GM12891 (cell line): ENCODE results near the gene CYB5R3.
A peak's percentile ranks its signal among the peaks of the same experiment; 100 is the strongest.

ENCODE experiments used
- DNase-seq: peaks from one replicate; pipeline ENCODE4 v3.0.0; 2011; ENCODE audit warnings: low spot score; ENCODE audit not compliant: insufficient read length
- FAIRE-seq: peaks from 2 replicates; lab custom pipeline; 2011; peaks lifted over from hg19 to GRCh38; lab: Jason Lieb, UNC
- PAX5 ChIP-seq: IDR thresholded peaks from 2 replicates; pipeline ENCODE4 v1.6.1; 2011; ENCODE audit warnings: low read length, moderate library complexity, mild to moderate bottlenecking; ENCODE audit not compliant: insufficient read depth, severe bottlenecking
- POLR2A ChIP-seq: IDR thresholded peaks from 2 replicates; pipeline ENCODE4 v1.6.1; 2011; ENCODE audit warnings: low read depth, low read length, control low read depth
- POLR2AphosphoS5 ChIP-seq: IDR thresholded peaks from 2 replicates; pipeline ENCODE4 v1.6.1; 2011; ENCODE audit warnings: low read depth, low read length, control low read depth
- POU2F2 ChIP-seq: IDR thresholded peaks from 2 replicates; pipeline ENCODE4 v1.6.1; 2011; ENCODE audit warnings: low read depth, mild to moderate bottlenecking, control low read depth, low read length, moderate library complexity
- SPI1 ChIP-seq: IDR thresholded peaks from 2 replicates; pipeline ENCODE4 v1.6.1; 2011; ENCODE audit warnings: low read depth, low read length, control low read depth
- TAF1 ChIP-seq: IDR thresholded peaks from 2 replicates; pipeline ENCODE4 v1.6.1; 2011; ENCODE audit warnings: low read depth, low read length, control low read depth

CYB5R3 gene

DNA sequence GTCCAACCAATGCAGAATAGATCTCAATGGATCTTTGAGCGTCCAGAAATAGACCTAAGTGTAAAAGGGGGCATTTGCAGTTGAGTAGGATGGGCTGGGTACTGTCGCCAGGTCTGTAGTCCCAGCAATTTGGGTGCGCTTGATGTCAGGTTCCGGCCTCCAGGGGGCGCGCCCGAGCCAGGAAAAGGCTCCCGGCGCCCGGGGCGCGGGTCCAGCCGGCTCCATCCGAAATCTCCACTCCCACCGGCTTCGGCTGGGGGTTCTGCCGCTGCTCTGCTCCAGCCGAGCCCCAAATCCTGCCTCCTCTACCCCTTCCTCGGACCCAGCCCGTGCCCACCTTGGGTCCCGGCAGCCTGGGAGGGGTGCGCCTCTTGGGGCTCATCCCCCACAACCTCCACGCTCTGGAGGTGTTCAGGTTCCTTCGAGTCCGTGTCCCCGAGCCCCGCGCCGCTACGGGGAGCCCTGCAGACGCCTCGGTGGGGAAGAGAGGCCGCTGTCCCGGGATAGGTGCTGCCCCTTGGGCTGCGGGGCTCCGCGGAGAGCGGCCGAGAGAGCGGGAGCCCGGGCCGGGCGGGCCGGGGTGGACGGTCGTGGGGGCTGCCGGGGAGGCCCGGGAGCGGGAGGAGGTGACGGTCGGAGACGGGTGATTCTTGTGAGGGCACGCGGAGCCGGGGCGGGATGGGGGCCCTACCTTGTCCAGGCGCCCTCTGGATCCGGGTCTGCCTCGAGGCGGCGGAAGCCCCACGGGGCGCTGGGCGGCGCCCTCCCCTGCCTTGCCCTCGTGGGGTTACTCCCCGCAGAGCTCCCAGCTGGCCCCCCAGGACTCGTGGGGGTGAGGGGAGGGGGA lies 13.0 kb upstream of the CYB5R3 start:
- DNase-seq (peak; percentile 70), FAIRE-seq (peak; percentile 75)
- TF ChIP-seq POLR2AphosphoS5 = 0 out of 2 replicates have a peak, but pooled peaks have one; percentile 35
- peak; percentile 33; the same call in 1 of the 2 replicates for TF ChIP-seq POLR2A
- no peak for TF ChIP-seq SPI1
- TF ChIP-seq TAF1 = no peak
- TF ChIP-seq POU2F2 = peak; percentile 11; the same call in 1 of the 2 replicates

DNA sequence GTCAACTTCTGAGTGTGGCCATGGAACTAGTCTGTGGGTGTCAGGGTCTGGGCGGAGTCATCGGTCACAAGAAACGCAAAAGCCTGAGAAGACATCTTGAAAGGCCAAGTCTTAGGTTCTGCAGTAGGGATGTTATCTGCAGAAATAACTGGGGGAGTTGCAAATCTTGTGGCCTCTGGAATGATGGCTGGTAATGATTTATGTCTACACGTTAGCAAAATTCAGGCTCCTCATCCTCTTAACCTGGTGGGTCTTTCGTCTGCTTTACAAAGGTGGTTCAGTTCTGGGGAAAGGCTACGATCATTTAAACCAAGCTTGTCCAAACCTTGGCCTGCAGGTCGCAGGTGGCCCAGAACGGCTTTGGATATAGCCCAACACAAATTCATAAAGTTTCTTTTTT lies 7.4 kb upstream of the CYB5R3 start:
- FAIRE-seq = no peak
- DNase-seq = no peak
- no peak for TF ChIP-seq TAF1
- TF ChIP-seq POLR2A = no peak
- TF ChIP-seq POLR2AphosphoS5 = no peak
- no peak for TF ChIP-seq POU2F2
- no peak for TF ChIP-seq PAX5

DNA sequence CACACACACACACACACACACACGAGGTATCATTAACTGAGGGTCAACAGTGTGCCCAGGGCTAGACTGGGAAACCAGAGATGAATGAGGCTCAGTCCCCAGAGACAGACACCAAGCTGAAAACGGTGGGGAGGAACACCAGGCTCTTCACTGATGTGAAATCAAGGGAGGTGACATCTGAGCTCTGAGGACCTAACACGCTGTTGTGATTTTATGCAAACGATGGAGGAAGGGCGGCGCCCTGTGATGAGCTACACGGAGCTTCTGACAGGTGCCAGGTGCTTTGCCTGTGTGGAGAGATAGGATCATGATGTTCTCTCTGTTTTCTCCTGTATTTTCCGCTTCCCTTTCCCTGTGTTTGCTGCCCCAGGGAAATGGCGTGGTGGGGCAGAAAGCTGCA lies 6.5 kb upstream of the CYB5R3 start:
- peak; percentile 99 for TF ChIP-seq POU2F2
- no peak for TF ChIP-seq SPI1
- no peak for TF ChIP-seq POLR2AphosphoS5
- TF ChIP-seq PAX5 = no peak
- no peak for TF ChIP-seq POLR2A
- TF ChIP-seq TAF1 = no peak
- no peak for DNase-seq
- FAIRE-seq = peak; percentile 96

DNA sequence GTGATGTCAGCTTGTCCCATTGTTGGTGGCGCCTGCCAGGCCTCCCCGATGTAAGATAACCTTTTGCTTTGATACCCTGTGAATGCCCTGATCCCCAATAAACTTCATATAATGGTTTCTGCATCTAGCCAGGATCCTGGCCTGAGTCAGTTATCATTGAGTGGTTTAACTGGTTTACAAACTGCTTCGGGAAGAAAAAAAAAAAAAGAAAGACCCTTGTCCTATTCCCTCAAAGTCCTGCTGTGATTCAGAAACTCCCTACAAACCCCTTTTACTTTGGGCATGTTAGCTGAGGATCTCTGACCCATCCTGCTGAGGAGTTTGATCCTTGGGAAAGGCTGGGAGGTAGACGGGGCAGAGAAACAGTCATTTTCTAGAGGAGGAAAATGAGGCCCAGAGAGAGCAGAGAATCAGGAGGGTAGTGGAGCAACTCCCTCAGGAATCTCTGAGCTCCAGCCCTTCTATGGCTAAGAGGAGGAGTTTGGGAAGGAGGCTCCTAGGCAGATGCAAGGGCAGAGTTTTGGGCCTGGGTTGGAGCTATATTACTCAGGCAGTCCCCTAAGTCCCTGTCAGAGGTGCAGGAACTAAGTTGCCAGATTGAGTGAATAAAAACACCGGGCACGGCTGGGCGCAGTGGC lies 5.4 kb upstream of the CYB5R3 start:
- no peak for FAIRE-seq
- no peak for DNase-seq
- no peak for TF ChIP-seq POLR2A

DNA sequence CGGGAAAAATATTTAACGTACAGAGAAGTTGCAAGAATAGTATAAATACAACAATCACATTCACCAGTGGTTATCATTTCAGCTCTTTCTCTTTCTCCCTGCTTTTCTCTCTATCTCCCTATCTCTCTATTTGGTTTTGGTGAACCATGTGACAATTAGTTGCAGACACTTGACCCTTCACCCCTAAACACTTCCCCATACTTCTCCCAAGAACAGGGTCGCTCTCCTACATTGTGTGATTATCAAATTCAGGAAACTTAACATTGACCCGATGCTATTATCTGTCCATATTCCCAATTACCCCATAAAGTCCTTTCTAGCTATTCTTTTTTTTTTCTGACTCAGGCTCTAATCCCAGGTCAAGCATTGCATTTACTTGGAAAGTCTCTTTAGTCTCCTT lies 4.8 kb upstream of the CYB5R3 start:
- TF ChIP-seq POU2F2 = no peak
- TF ChIP-seq POLR2A = no peak
- no peak for DNase-seq
- no peak for FAIRE-seq

DNA sequence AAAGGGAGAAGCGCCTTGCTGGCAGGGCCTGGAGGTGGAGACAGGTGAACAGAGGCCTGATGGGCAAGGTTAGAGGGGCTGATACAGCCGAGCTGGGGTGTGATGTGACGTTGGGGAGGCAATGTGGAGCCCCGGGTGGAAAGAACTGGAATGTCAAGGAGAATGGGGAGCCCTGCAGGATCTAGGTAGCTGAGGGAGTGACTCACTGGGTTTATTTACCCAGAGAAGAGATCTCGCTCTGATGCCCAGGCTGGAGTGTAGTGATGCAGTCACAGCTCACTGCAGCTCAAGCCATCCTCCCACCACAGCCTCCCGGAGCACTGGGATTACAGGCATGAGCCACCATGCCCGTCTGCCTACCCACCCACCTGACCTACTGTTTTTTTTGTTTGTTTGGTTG lies 1.9 kb upstream of the CYB5R3 start:
- no peak for TF ChIP-seq POU2F2
- no peak for TF ChIP-seq SPI1
- TF ChIP-seq TAF1 = no peak
- no peak for TF ChIP-seq PAX5
- no peak for FAIRE-seq
- DNase-seq = no peak

DNA sequence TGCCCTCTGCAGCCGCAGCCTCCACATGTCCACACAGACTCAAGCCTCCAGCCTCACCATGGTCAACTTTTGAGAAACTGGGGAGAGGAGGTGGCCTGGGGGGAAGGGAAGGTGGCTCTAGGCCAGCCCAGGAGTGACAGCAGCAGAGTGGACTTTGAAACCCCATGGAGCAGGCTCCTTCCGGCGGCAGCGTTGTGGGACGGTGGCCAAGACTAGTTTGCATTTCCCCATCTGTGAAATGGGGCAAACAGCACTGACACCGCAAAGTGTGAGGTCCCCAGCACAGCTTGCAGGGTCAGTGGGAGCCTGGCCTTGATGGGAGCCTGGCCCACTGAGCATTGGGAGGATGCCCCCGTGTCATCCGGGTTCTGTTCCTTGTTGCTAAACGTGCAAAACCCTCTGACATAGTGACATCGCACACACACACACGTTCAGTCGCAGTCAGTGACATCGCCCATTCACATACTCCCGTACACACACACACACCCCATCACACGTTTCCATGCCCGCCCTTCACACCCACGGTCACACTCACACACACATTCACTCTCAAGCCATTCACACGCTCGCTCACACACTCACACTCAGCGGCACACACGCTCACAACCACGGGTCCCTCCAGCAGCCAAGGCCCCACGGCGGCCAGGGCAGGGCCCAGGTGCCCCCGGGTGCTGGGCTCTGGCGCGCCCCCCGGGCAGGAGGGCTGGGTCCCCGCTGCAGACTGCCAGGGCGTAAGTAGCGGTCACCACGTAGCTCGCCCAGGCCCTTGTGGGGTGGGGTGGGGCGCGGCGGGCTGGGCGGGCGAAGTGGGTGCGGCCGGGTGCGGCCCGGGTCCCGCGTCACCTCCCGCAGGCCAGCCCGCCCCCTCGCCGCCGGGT lies 585 bp downstream of the CYB5R3 start:
- peak; percentile 92 for FAIRE-seq
- DNase-seq = no peak
- TF ChIP-seq PAX5 (no peak), SPI1 (no peak), POU2F2 (no peak), POLR2A (0 out of 2 replicates have a peak, but pooled peaks have one; percentile 28), POLR2AphosphoS5 (no peak; the same call in 1 of the 2 replicates), TAF1 (no peak)

DNA sequence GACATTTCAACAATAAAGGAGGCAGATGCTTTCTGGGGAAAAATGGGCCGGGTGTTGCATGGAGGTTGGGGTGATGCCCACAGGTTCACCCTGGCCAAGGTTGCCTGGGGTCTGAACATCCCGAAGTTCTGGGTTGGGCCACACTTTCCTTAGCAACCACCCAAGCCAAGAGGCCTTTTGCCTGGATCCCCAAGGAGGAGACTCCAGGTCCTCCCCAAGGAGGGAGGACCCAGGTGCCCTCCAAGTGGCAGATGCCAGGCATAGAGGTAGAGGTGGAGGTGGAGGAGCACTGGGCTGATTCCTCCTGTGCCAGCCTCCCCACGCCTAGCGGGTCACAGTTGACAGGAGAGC lies 1.2 kb downstream of the CYB5R3 start:
- DNase-seq (no peak), FAIRE-seq (no peak)
- TF ChIP-seq TAF1 (no peak), SPI1 (no peak), POLR2A (no peak), POLR2AphosphoS5 (no peak), POU2F2 (no peak), PAX5 (no peak)
